Nephron (organoid): ENCODE results near the gene ZMYND8.
A peak's percentile ranks its signal among the peaks of the same experiment; 100 is the strongest.

Source experiments
- H3K27ac Mint-ChIP-seq, 3 experiments: 2 replicates each; pipeline ENCODE4 v1.8.0; 2020; ENCODE audit warnings: mixed read lengths in 3 of 3, mild to moderate bottlenecking in 2 of 3, moderate library complexity in 1 of 3
- H3K27me3 Mint-ChIP-seq: 2 replicates; pipeline ENCODE4 v1.8.0; 2021; ENCODE audit warnings: low read depth, mild to moderate bottlenecking, moderate library complexity, mixed read lengths
- H3K36me3 Mint-ChIP-seq: 2 replicates; pipeline ENCODE4 v1.8.0; 2020; ENCODE audit warnings: low read depth, mixed read lengths
- H3K4me1 Mint-ChIP-seq: 2 replicates; pipeline ENCODE4 v1.8.0; 2020; ENCODE audit warnings: mixed read lengths
- H3K4me3 Mint-ChIP-seq, 3 experiments: 2 replicates each; pipeline ENCODE4 v1.8.0; 2020; ENCODE audit warnings: mild to moderate bottlenecking in 3 of 3, mixed read lengths in 3 of 3, moderate library complexity in 2 of 3
- H3K9me3 Mint-ChIP-seq: 2 replicates; pipeline ENCODE4 v1.8.0; 2020; ENCODE audit warnings: mixed read lengths
- TF ChIP-seq, protein P1 (sequence below), 3 experiments: fragments of 200-600 bp; sonication (generic); IDR thresholded peaks; one replicate each; pipeline ENCODE4 v1.5.0; 2021; ENCODE audit warnings: antibody characterized with exemption in 3 of 3; ENCODE audit not compliant: unreplicated experiment in 3 of 3

Gene ZMYND8

GRCh38 chr20:47223896-47224295 is 132.6 kb downstream of the ZMYND8 start:
- no peak overlapping the region for H3K4me3 Mint-ChIP-seq
- H3K36me3 Mint-ChIP-seq: peaks cover 73% of the 10 kb centered on the region
- TF ChIP-seq, protein P1, sequence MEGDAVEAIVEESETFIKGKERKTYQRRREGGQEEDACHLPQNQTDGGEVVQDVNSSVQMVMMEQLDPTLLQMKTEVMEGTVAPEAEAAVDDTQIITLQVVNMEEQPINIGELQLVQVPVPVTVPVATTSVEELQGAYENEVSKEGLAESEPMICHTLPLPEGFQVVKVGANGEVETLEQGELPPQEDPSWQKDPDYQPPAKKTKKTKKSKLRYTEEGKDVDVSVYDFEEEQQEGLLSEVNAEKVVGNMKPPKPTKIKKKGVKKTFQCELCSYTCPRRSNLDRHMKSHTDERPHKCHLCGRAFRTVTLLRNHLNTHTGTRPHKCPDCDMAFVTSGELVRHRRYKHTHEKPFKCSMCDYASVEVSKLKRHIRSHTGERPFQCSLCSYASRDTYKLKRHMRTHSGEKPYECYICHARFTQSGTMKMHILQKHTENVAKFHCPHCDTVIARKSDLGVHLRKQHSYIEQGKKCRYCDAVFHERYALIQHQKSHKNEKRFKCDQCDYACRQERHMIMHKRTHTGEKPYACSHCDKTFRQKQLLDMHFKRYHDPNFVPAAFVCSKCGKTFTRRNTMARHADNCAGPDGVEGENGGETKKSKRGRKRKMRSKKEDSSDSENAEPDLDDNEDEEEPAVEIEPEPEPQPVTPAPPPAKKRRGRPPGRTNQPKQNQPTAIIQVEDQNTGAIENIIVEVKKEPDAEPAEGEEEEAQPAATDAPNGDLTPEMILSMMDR (IDR thresholded peaks at IDR 0.05; ENCODE audit: unreplicated experiment in 3 of 3): no peak
- no peak overlapping the region for H3K27ac Mint-ChIP-seq
- no peaks in the 10 kb centered on the region for H3K27me3 Mint-ChIP-seq
- H3K4me1 Mint-ChIP-seq: no peaks in the 10 kb centered on the region
- no peaks in the 10 kb centered on the region for H3K9me3 Mint-ChIP-seq

DNA sequence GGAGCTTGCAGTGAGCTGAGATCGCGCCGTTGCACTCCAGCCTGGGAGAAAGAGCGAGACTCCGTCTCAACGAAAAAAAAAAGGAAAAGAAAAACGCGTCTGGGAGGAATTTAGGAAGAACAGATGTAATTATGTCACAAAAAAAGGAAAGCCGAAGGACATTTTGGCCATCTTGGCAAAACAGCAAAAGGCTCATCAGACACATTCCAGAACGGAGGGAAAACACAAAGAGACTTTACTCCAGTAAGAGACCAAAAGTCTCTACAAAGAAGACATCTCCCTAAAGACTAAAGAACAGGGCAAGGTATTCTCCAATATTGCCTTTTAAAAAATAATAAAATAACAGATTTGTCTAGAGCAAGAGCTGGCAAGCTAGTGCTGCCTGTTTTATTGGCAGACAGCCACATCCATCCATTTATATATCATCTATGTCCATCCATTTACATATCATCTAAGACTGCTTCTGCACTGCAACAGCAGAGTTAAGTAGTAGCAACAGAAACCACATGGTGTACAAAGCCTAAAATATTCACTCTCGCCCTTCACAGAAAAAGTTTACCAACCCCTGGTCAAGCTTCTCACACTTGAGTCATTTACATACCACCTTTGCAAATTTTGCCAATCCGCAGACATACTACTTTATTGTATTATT is 133.9 kb downstream of the ZMYND8 start:
- no peak overlapping the region for H3K27ac Mint-ChIP-seq
- peaks cover 78% of the 10 kb centered on the region for H3K36me3 Mint-ChIP-seq
- H3K9me3 Mint-ChIP-seq: no peaks in the 10 kb centered on the region
- no peak overlapping the region for H3K4me3 Mint-ChIP-seq
- H3K27me3 Mint-ChIP-seq: no peaks in the 10 kb centered on the region
- no peaks in the 10 kb centered on the region for H3K4me1 Mint-ChIP-seq
- TF ChIP-seq, protein P1 (IDR thresholded peaks at IDR 0.05; ENCODE audit: unreplicated experiment in 3 of 3): no peak

DNA sequence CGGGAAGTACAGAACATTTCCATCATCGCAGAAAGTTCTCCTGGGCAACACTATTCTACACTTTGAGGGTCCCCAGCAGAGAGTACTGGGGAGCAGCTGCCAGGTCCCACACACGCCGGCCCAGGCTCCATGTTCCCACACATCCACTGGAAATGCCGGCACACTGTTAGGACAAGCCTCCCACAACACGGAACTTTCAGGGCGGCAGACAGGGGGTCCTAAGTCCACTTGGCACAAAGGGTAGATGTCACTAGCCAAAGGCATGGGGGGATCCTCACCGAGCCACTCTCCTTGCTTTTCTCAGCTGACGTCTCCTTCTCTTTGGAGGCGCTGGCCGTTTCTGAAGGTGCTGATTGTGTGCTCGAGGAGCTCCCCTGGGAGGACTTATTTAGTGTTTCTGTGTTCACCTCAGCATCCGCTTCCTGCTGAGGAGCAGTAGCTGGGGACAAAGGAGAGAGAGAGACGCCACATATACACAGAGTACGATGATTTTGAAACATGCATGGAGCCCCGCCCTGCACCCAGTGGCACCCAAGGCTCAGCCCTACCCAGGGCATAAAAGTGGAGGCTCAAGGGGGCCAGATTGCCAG is 135.4 kb downstream of the ZMYND8 start:
- Mint-ChIP-seq H3K9me3 (no peaks in the 10 kb centered on the region), H3K27me3 (no peaks in the 10 kb centered on the region), H3K4me3 (no peak overlapping the region), H3K27ac (no peak overlapping the region), H3K36me3 (peaks cover 74% of the 10 kb centered on the region), H3K4me1 (no peaks in the 10 kb centered on the region)
- TF ChIP-seq, protein P1 (IDR thresholded peaks at IDR 0.05; ENCODE audit: unreplicated experiment in 3 of 3): no peak

DNA sequence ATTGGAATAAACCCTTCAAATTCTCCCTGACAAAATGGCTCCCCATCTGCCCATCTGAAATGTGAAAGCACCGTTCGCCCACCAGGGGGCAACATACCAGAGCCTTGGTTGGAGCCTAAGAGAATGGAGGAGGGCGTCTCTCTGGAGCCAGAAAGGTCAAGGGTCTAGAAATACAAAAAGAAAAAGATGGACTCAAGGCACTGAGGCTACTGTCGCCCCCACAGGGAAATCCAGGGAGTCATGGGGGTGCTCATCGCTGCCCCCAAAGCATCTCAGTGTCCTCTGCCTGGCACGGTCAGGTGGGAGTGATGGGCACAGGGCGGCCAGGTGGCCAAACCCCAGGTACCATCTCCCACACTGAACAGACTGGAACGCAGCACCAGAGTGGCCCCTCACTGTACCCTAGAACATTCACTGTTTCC is 136.3 kb downstream of the ZMYND8 start:
- Mint-ChIP-seq H3K27me3 (no peaks in the 10 kb centered on the region), H3K9me3 (no peaks in the 10 kb centered on the region), H3K4me1 (no peaks in the 10 kb centered on the region), H3K4me3 (no peak overlapping the region), H3K36me3 (peaks cover 78% of the 10 kb centered on the region), H3K27ac (no peak overlapping the region)
- TF ChIP-seq, protein P1 (IDR thresholded peaks at IDR 0.05; ENCODE audit: unreplicated experiment in 3 of 3): peak; percentile 32 to 49 (median 47)

DNA sequence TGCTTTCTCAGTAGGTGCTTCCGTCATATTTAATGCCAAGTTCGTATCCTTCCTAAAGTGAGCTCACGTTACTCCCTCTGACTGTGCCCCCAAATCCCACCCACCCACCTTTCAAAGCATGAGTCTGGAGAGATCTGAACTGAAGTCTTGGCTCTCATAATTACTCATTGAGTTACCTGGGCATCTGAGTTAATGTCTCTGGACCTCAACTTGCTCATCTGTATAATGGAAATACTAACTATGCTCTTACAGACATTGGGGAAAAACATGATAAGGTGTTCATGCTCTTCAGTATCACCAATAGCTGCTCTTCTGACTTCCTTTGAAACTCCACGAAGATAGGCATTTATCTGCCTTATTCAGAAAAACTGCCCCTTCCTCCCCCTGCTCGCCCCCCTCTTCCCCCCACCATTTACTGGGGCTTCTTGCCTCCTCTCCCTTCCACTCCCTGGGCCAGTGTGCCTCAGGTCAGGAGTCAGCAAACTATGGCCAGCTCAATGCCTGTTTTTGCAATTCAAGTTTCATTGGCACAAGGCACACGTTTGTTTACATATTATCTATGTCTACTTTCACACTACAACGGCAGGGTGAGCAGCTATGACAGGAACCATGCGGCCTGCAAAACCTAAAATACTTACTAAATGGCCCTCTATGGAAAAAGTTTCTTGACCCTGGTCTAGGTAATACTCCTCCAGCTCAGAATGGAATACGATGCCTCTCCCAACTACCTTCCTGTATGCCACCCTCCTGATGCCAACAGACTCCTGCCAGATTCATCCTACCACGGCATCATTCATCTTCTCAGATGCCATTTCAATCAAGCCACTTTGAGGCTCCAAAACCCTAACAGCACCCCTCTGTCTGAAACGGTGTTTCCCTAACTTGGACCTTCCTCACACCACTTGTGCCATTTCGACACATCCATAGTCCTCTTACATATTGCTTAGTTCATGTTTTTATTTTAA is 138.7 kb downstream of the ZMYND8 start:
- Mint-ChIP-seq H3K27me3 (no peaks in the 10 kb centered on the region), H3K9me3 (no peaks in the 10 kb centered on the region), H3K27ac (peak overlapping the region in 1 of 3 experiments; percentile 1), H3K4me3 (no peak overlapping the region), H3K36me3 (peaks cover 64% of the 10 kb centered on the region), H3K4me1 (no peaks in the 10 kb centered on the region)
- TF ChIP-seq, protein P1 (IDR thresholded peaks at IDR 0.05; ENCODE audit: unreplicated experiment in 3 of 3): no peak
